CD14-positive monocyte (primary cell): ENCODE data around the gene ZNF778. TPM values are rescaled to one million over a fixed set of nuclear protein-coding genes. Genes with fewer than 3 reads are reported as not detected.
A peak's percentile ranks its signal among the peaks of the same experiment; 100 is the strongest.

ENCODE experiments used
- DNase-seq, 3 donors: peaks; one replicate each; pipeline ENCODE4 v3.0.0-alpha.2; 2011 to 2022
- H2AFZ ChIP-seq: 2 replicates; pipeline ENCODE4 v1.6.0; 2012; ENCODE audit warnings: mild to moderate bottlenecking, low read depth, low read length, inconsistent platforms; ENCODE audit not compliant: insufficient read depth, poor library complexity, severe bottlenecking
- H3K27ac ChIP-seq, 2 donors: 1 replicate in 1 of 2; 2 replicates in 1 of 2; pipeline ENCODE4 v1.5.1; 2012 to 2013; ENCODE audit warnings: low read length in 2 of 2, control low read depth in 1 of 2, inconsistent platforms in 1 of 2, low read depth in 1 of 2, mild to moderate bottlenecking in 1 of 2
- H3K27me3 ChIP-seq, 2 donors: one replicate each; pipeline versions ENCODE4 v1.6.0 to v1.6.1; 2011 to 2013; ENCODE audit warnings: low read length in 2 of 2; ENCODE audit not compliant: control insufficient read depth in 2 of 2, insufficient read depth in 2 of 2
- H3K36me3 ChIP-seq, 2 donors: replicated peaks in 1 of 2; 1 replicate in 1 of 2; 2 replicates in 1 of 2; pipeline versions ENCODE4 v1.5.1 to v1.6.1; 2012 to 2013; ENCODE audit warnings: low read length in 2 of 2, control low read depth in 1 of 2, inconsistent platforms in 1 of 2, mild to moderate bottlenecking in 1 of 2; ENCODE audit not compliant: insufficient read depth in 2 of 2, control insufficient read depth in 1 of 2
- H3K4me1 ChIP-seq, 2 donors: 1 replicate in 1 of 2; 2 replicates in 1 of 2; pipeline versions ENCODE4 v1.5.1 to v1.6.1; 2012 to 2013; ENCODE audit warnings: low read length in 2 of 2, control low read depth in 1 of 2, inconsistent platforms in 1 of 2, mild to moderate bottlenecking in 1 of 2, moderate library complexity in 1 of 2; ENCODE audit not compliant: insufficient read depth in 2 of 2, control insufficient read depth in 1 of 2
- H3K4me2 ChIP-seq: replicated peaks from 2 replicates; pipeline ENCODE3; 2012; ENCODE audit warnings: low read length, moderate library complexity, mild to moderate bottlenecking; ENCODE audit not compliant: poor library complexity, severe bottlenecking; ENCODE audit errors: extremely low read depth
- H3K4me3 ChIP-seq, 3 experiments: fragments of 200-600 bp in 1 of 3; sonication (generic) in 1 of 3; replicated peaks in 1 of 3; 1 replicate in 2 of 3; 2 replicates in 1 of 3; pipeline ENCODE4 v1.5.1; 2011 to 2013; ENCODE audit warnings: low read length in 3 of 3, mild to moderate bottlenecking in 3 of 3, control low read depth in 2 of 3, low read depth in 2 of 3, inconsistent platforms in 1 of 3, moderate library complexity in 1 of 3
- H3K79me2 ChIP-seq: 2 replicates; pipeline ENCODE4 v1.6.0; 2012; ENCODE audit warnings: mild to moderate bottlenecking, control low read depth, inconsistent platforms, low read length, moderate library complexity; ENCODE audit not compliant: insufficient read depth
- H3K9ac ChIP-seq: 2 replicates; pipeline ENCODE4 v1.6.0; 2017; ENCODE audit warnings: low read length, mild to moderate bottlenecking; ENCODE audit not compliant: insufficient read depth, poor library complexity, severe bottlenecking
- H3K9me3 ChIP-seq, 2 donors: replicated peaks in 1 of 2; 1 replicate in 1 of 2; 2 replicates in 1 of 2; pipeline versions ENCODE4 v1.5.1 to v1.6.1; 2012 to 2013; ENCODE audit warnings: low read length in 2 of 2, control low read depth in 1 of 2; ENCODE audit not compliant: control insufficient read depth in 1 of 2, insufficient read depth in 1 of 2
- H4K20me1 ChIP-seq: 2 replicates; pipeline ENCODE4 v1.6.0; 2012; ENCODE audit warnings: mild to moderate bottlenecking, low read length, control low read depth, moderate library complexity; ENCODE audit not compliant: insufficient read depth
- H3K27ac Mint-ChIP-seq, 7 donors: one replicate each; pipeline ENCODE4 v1.8.0; 2020; ENCODE audit warnings: mild to moderate bottlenecking in 7 of 7, mixed read lengths in 7 of 7, moderate library complexity in 6 of 7, inconsistent platforms in 2 of 7
- H3K27me3 Mint-ChIP-seq, 3 donors: one replicate each; pipeline ENCODE4 v1.8.0; 2021 to 2022; ENCODE audit warnings: low read depth in 3 of 3, mild to moderate bottlenecking in 3 of 3, mixed read lengths in 3 of 3, moderate library complexity in 3 of 3, inconsistent platforms in 1 of 3
- H3K36me3 Mint-ChIP-seq, 2 donors: one replicate each; pipeline ENCODE4 v1.8.0; 2020; ENCODE audit warnings: mixed read lengths in 2 of 2, inconsistent platforms in 1 of 2, mild to moderate bottlenecking in 1 of 2
- H3K4me1 Mint-ChIP-seq: one replicate; pipeline ENCODE4 v1.8.0; 2020; ENCODE audit warnings: mild to moderate bottlenecking, mixed read lengths
- H3K4me3 Mint-ChIP-seq, 2 donors: one replicate each; pipeline ENCODE4 v1.8.0; 2020; ENCODE audit warnings: mild to moderate bottlenecking in 2 of 2, mixed read lengths in 2 of 2, moderate library complexity in 1 of 2
- H3K9me3 Mint-ChIP-seq, 7 donors: one replicate each; pipeline ENCODE4 v1.8.0; 2020 to 2022; ENCODE audit warnings: mixed read lengths in 7 of 7, mild to moderate bottlenecking in 6 of 7, moderate library complexity in 6 of 7, inconsistent platforms in 2 of 7
- WGBS: methylation state at CpG from one replicate; pipeline ENCODE4 v1.1.5; 2013; ENCODE audit warnings: missing lambda C conversion rate; ENCODE audit not compliant: insufficient coverage; 5-methylcytosine and 5-hydroxymethylcytosine counted together
- intact Hi-C, 2 donors: fragments of 100-400 bp; cut with micrococcal nuclease; formaldehyde crosslinking; loops; one replicate each; pipeline versions ENCODE4 v1.15.0 to v1.15.1; 2023
- polyA plus RNA-seq, 3 donors: library from polyadenylated mRNA; depleted of rRNA in 1 of 3; unstranded in 2 of 3; stranded (reverse) in 1 of 3; fragments of 300-500 nt in 2 of 3; fragments of >200 nt in 1 of 3; fragmentation: Illumina TruSeq in 2 of 3; gene quantifications; 1 replicate in 2 of 3; 2 replicates in 1 of 3; pipeline ENCODE4 v1.2.3, GENCODE V29; 2012 to 2021
- TF ChIP-seq, protein P1 (sequence below): fragments of 200-600 bp; IDR thresholded peaks from one replicate; pipeline ENCODE4 v1.8.0; 2022; ENCODE audit warnings: antibody characterized with exemption, mild to moderate bottlenecking

ZNF778 gene
- polyA plus RNA-seq, 3 donors = 0.51 to 9.0 (median 0.60) TPM

DNA sequence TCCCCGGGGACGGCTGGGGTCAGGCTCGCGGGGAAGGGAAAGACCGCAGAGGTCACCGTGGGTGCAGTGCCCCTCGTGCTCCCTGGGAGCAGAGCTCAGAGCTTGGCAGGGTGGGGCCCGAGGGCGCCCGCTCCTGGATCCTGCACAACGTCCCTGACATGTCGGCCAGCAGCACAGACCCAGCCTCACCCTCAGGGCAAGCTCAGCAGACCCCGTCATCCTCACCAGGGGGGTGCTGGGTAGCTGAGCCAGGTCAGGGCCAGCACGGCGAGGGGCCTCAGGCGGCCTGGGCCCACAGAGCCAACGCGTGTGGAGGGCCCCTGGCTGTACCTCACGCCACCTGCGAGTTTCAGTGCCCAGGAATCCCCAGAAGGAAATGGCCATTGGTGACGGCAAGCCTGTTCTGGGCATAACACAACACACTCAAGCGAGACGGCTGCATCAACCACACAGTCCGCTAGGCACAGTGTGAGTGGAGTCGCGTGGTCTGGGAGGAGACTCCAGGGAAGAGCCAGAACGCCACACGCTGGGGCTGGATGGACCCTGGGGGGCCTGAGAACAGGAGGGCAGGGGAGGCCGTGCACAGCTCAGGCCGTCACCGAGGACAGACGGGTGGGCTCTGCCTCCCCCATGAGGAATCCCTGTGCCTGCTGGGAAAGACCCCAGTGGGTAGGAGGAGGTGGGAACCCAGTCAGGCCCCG, 60.3 kb downstream of the ZNF778 start:
- peaks cover 80 to 93% of the 10 kb centered on the region in 2 donors for H3K36me3 ChIP-seq
- Mint-ChIP-seq H3K36me3 (peaks cover 43 to 59% of the 10 kb centered on the region in 2 donors), H3K4me1 (no peaks in the 10 kb centered on the region), H3K9me3 (no peaks in the 10 kb centered on the region), H3K27ac (no peak overlapping the region), H3K27me3 (no peaks in the 10 kb centered on the region), H3K4me3 (no peak overlapping the region)
- peaks cover 4% of the 10 kb centered on the region for H3K79me2 ChIP-seq
- no peak overlapping the region for H3K4me2 ChIP-seq
- H3K9ac ChIP-seq = no peak overlapping the region
- H2AFZ ChIP-seq = no peak overlapping the region
- no peaks in the 10 kb centered on the region for H3K27me3 ChIP-seq
- H3K27ac ChIP-seq = no peak overlapping the region
- H3K4me1 ChIP-seq = no peaks in the 10 kb centered on the region
- peaks cover 74% of the 10 kb centered on the region for H4K20me1 ChIP-seq
- no peaks in the 10 kb centered on the region for H3K9me3 ChIP-seq
- no peak for DNase-seq
- intact Hi-C loops = no loop called here
- WGBS = 91% methylated on average over 31 of the region's 33 CpGs
- no peak overlapping the region for H3K4me3 ChIP-seq
- TF ChIP-seq, protein P1, sequence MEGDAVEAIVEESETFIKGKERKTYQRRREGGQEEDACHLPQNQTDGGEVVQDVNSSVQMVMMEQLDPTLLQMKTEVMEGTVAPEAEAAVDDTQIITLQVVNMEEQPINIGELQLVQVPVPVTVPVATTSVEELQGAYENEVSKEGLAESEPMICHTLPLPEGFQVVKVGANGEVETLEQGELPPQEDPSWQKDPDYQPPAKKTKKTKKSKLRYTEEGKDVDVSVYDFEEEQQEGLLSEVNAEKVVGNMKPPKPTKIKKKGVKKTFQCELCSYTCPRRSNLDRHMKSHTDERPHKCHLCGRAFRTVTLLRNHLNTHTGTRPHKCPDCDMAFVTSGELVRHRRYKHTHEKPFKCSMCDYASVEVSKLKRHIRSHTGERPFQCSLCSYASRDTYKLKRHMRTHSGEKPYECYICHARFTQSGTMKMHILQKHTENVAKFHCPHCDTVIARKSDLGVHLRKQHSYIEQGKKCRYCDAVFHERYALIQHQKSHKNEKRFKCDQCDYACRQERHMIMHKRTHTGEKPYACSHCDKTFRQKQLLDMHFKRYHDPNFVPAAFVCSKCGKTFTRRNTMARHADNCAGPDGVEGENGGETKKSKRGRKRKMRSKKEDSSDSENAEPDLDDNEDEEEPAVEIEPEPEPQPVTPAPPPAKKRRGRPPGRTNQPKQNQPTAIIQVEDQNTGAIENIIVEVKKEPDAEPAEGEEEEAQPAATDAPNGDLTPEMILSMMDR = no peak

DNA sequence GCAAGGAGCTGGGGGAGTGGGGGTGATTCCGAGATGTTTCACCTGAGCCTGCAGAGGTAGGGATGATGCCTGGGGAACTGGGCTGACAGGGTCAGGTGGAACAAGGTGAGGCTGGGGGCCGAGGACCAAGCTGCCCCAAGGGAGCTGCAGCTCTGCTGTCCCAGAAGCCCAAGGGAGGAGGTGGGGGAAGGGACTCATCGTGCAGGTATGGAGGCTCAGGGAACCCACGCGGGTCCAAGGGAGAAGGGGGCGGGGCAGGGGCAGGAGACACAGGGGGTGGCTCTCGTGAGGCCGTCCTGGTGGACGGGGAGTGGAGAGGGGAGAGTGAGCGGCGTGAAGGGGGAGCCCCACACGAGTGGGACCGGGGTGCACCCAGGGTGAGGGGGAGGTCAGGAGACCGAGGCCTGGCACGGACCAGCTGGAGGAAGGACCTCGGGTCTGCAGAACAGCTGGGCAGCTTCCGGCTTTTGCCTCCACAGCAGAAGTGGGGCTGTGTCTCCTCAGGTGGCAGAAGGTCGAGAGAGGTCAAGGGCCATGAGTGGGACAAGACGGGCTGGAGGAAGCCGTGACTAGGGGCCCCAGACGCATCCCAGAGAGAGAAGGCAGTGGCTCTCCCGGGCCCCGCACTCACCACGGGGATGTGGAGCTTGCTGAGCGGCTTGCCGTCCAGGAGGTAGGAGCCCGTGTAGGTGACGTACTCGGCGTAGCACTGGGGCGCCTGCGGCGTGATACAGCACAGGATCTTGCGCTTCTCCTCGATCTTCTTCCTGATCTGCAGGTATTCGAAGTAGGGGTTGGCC, 61.1 kb downstream of the ZNF778 start:
- H3K79me2 ChIP-seq = peaks cover 3% of the 10 kb centered on the region
- H3K4me1 Mint-ChIP-seq = no peaks in the 10 kb centered on the region
- H3K4me3 ChIP-seq = no peak overlapping the region
- intact Hi-C loops = no loop called here
- no peak overlapping the region for H2AFZ ChIP-seq
- H3K27me3 ChIP-seq = no peaks in the 10 kb centered on the region
- no peak overlapping the region for H3K9ac ChIP-seq
- H3K9me3 ChIP-seq = no peaks in the 10 kb centered on the region
- H4K20me1 ChIP-seq = peaks cover 67% of the 10 kb centered on the region
- TF ChIP-seq, protein P1 = no peak
- H3K27me3 Mint-ChIP-seq = no peaks in the 10 kb centered on the region
- no peak overlapping the region for H3K27ac ChIP-seq
- 94% methylated on average over 23 of the region's 36 CpGs for WGBS
- H3K27ac Mint-ChIP-seq = peak overlapping the region in 1 of 7 donors; percentile 45
- H3K9me3 Mint-ChIP-seq = no peaks in the 10 kb centered on the region
- no peak for DNase-seq
- H3K4me3 Mint-ChIP-seq = no peak overlapping the region
- H3K4me1 ChIP-seq = no peaks in the 10 kb centered on the region
- peaks cover 82 to 93% of the 10 kb centered on the region in 2 donors for H3K36me3 ChIP-seq
- H3K36me3 Mint-ChIP-seq = peaks cover 34 to 50% of the 10 kb centered on the region in 2 donors
- no peak overlapping the region for H3K4me2 ChIP-seq
